Activated CD8-positive, alpha-beta memory T cell treated with anti-CD3 and anti-CD28 coated beads, Interleukin-2, amount 50 U/mL, for 24 hours (primary cell): ENCODE measurements around the gene SND1.

ENCODE experiments used
- DNase-seq: peaks from one replicate; pipeline ENCODE4 v3.0.0-alpha.2; 2020; ENCODE audit errors: extremely low read depth

SND1 gene

DNA sequence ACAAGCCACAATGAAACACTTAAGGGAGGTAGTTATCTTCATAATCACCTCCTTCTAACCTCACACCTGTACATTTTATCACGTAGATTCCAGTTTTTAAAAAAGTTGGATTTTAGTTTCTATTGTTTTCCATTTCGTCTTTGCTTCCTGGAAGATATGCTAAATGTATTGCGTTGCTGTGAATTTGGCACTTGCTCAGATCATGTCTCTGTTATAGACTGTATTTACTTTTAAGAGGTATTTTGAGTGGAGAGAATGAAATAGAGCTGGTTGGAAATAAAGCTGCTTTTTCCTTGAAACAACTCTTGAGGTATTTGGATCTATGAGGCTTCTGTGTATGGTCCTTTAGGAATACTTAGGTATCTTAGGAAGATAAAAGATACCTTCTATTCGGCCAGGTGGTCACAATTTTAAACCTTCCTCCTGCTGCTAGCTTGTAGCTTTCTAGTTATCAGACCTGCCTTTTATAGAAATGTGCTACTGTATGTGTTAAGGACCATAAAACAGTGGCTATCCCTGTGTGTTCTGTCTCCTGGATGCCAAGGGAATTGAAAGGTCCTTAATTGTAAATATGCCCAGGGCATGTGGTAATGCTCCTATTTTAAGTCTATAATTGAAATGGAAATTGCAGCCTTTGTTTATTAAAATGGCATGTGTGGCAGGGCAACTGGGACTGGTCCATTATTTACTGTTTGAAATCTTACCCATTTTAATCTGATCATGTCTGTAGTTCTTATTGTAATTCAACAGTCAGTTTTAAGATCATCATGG is 147.7 kb downstream of the SND1 start:
- no peak for DNase-seq

DNA sequence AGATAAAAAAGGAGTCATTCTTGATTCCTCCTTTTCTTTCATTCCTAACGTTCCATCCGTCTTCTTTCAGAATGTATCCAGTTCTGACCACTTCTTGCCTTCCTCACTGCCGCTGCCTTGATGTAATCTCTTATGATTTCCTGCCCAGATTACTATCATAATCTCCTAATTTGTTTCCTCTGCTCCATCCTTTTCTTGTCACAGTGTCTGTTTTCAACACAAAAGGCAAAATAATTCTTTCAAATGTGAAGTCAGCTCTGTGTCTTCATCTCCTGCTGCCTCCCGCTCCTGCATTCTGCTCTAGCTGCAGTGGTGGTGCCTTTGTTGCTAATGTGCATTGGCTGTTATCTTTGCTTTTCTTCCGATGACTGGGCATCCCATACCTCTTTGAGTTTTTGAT is 150.9 kb downstream of the SND1 start:
- no peak for DNase-seq

DNA sequence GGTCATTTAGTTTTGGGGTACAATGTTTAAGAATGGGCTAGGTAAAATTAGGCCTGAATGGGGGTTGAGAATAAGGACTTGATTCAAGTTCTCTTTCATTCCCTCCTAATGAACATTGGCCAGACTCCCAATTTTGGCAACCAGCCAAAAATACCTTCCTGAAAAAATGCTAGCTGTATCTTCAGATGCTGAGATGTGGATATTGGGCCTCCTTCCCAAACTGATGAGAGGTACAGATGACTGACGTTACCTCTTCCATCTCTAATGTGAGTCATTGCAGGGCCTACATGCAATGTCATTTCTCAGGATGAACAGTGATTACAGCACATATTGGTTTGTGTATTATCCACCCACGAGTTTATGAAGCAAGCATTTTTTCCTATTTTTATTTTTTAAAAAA is 151.6 kb downstream of the SND1 start:
- DNase-seq: no peak

DNA sequence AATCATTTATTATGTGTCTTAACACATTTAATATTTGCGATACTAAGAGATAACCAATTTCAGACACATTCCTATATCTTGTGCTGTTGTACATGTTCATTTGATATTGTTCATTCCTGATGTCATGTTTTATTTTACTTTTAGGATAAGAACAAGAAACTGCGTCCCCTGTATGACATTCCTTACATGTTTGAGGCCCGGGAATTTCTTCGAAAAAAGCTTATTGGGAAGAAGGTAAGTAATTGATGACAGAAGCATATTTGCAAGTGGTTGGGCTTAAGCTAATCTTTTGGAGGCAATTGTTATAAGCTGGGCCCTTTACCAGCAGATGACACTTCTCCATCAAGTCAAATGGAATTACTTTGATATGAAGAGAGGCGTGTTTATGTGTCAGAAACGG is 155.3 kb downstream of the SND1 start:
- DNase-seq: no peak

DNA sequence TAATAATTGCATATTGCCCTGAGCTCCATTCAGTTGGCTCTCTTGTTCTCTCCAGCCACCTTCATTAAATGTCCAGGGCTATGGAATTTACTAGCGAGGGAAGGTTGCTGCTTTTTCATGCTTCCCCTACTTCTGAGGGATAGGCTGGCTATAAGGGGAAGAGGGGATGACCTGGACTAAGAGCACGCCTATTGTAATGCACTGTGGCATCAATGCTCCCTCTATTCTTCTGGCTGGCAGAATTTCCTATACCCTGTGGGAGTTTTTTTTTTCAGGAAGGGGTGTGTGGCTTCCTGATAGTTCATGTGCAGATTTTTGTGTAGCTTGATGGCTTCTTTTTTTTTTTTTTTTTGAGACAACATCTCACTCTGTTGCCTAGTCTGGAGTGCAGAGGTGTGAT is 155.8 kb downstream of the SND1 start:
- no peak for DNase-seq

DNA sequence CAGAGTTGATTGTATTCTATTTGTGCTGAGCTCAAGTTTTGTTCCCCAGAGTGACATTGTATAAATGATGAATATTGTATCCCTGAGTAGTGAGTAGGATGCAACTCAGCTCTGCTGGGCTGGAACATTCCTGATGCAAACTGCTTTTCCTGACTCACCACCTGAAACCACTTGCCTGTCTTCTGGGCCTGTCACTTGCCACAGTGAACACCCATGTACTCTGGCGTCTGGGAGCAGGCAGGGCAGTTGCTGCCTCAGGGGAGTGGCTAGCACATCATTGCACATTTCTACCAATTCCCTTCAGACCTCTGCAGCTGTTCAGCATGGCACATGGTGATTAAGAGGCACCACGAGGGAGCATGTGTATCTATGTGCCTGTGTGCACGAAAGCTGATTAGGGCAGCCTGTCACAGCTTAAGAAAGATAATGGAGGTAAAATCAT is 157.3 kb downstream of the SND1 start:
- no peak for DNase-seq

DNA sequence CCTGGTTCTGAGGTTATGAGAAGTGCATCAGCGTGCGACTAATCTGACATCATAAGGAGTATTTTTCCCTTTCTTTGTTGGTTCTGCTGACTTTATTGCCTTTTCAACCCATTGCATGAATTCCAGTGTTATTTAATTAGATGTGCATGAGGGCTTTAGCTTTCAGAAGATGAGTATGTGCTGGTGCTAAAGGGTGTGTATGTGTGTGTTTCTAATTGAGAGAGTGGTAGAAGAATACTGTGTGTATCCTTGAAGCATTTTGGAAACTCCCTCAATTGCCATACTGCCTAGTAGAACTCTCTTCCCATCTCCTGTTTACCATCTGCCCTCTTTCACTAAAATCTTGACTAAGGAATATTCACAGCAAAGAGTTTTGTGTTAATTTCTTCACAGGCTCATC is 158.1 kb downstream of the SND1 start:
- DNase-seq: no peak

DNA sequence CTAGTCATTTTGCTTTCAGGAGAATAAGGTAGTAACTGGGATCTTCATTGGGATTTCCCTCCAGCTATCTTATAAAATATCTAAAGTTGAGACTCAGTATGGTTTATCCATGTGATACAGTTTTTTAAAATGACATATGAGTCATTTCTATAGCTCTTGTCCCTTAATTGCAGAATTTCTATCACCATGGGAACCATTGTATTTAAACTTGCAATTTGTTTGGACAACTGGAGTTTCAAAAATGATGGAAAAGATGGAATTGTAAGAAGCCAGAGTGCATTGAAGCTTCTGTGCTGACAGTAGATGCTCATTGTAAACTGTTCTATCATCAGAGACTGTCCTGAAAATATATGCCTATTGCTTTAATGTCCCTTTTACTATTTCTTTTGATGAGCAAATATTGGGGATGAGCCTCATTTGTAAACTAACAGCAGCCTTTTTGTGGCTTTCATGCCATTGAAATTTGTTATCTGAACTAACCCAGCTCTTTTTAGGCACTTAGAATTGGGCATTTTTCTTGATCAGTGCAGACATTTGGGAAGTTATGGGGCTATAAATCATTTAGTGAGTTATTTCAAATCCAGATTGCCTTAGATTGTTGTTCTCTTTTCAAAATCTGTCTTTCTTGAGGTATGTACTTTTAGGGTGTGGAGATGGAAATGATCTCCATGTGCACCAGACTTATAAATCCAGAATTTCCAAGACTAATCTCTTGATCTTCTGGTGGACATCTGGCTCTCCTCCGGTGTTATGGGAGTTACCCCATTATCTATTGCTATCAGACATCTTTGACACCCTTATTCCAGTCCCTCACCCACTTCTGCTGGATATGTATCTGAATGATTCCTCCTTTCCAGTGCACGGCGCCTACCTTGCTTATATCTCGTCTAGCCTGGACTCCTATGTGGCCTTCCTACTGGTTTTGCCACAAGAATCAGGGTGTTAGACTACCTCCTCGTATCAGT is 159.0 kb downstream of the SND1 start:
- no peak for DNase-seq

DNA sequence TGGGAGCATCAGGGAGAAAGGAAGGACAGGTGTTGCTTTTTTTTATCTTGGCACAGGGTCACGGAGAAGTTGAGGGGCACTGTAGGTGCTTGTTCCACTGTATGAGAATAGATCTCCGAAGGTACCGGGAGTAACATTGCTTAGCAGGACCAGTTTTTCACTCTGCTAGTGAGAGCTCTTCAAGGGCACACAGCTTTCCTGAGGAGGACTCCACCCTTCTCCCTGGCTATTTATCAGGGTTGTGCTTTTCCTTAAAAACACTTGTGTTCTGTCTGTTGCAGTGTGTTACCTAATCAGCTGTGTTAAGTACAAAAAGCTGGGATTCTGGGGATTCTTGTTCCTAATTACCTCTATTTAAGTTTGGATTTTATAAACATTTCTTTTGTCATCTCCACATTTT is 160.5 kb downstream of the SND1 start:
- no peak for DNase-seq

DNA sequence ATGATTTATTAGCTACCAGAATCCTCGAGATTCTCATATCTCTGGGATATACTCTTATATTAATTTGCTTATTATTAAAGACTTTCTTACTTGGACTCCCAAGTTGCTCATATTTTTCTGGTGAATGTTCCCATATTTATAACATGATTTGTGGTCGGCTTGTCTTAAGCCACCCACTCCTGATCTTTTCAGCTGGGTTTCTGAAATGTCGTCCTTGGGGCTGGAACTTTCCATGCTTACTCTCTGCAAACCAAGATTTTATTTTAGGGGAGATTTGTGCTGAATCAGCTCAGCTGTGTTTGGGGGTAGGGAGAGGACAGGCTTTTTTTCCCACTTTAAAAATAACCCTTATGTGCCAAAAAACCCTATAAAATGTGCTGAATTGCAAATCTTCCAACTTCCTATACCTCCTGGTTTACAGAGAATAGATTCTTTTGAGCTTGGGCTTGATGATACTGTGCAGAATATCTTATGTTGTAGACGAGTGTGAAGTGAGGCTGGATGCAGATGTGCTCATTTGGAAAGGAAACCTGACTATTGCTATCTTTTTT is 162.1 kb downstream of the SND1 start:
- DNase-seq: no peak

DNA sequence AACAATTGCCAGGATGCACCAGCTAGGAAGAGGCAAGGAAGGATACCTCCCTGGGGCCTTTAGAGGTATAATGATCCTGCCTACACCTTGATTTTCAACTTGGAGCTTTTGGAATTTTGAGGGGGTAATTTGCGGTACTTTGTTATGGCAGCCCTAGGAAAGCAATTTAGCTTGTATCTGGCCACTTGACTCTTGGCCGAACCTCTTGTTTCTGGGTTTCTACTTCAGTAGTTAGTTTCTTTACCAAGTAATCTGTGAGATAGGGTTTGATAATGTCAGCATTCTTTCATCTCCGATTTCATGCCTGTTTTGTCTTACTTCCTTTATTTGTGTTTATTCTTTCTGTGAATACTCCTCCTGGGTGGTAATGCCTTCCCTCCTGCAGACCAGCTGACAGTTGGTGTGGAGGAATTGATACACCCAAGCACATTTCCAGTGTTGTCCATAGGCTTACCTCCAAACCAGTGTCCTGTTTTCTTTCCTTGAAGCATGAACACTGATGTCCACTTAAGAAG is 163.7 kb downstream of the SND1 start:
- no peak for DNase-seq

DNA sequence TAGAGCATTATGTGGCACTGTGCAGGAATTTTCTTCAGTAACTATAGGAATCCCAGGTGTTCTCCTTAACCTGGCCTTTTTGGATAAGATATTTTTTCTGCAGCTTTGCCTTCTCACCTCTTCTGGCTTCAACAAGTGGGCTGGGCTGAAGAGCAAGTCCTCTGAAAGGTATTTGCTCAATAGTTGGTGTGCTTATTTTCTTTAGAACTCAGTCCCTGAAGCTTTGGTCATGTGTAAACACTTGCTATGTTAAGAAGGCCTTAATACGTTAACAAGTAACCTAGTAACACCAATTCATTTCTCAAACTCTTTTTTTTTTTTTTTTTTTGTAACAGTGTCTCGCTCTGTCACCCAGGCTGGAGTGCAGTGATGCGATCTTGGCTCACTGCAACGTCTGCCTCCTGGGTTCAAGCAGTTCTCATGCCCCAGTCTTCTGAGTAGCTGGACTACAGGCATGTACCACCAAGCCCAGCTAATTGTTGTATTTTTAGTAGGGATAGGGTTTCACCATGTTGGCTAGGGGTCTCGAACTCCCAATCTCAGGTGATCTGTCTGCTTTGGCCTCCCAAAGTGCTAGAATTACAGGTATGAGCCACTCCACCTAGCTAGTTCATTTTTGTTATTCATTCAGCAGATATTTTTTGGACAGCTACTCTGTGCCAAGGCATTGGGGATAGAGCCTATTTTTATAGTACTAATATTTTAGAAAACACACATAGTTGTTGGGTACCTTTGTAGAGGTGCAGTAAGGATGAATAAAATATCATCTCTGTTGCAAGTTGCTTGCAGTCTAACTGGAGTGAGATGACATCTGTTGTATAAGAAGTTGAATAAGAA is 164.6 kb downstream of the SND1 start:
- DNase-seq: no peak

DNA sequence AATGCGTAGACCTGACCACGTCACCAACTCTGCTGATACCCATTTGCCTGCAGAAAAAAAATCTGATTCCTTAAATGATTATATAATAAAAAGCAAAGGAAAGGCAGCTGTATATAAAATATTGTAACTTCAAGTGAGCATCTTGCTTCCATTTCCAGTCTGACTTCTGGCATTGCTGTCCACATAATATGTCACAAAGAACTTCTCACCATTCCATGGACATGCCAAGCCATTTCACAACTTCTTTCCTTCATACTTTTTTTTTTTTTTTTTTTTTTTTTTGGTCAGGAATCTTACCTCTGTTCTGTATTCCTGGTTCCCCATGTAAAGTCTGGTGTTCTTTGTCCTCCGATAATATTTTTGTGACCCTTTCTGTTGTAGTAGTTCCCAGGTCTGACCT is 165.5 kb downstream of the SND1 start:
- no peak for DNase-seq

DNA sequence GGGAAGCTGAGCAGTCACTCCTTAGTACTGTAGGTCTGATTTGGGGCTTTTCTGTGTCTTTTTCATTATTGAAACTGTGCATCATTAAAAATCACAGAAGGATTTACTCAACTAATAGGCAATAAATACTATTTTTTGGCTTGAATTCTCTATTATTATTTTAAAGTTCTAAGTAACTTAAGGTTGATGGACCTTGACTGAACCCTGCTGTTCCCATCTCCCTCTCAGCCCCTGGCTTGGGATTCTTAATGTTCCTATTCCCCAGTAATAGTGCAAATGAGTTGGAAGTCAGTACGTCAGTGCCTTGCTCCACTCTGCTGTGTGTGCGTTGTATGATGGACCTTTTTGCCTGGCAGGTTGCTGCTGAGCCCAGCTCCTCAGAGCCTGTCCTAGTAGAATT is 166.3 kb downstream of the SND1 start:
- DNase-seq: no peak

DNA sequence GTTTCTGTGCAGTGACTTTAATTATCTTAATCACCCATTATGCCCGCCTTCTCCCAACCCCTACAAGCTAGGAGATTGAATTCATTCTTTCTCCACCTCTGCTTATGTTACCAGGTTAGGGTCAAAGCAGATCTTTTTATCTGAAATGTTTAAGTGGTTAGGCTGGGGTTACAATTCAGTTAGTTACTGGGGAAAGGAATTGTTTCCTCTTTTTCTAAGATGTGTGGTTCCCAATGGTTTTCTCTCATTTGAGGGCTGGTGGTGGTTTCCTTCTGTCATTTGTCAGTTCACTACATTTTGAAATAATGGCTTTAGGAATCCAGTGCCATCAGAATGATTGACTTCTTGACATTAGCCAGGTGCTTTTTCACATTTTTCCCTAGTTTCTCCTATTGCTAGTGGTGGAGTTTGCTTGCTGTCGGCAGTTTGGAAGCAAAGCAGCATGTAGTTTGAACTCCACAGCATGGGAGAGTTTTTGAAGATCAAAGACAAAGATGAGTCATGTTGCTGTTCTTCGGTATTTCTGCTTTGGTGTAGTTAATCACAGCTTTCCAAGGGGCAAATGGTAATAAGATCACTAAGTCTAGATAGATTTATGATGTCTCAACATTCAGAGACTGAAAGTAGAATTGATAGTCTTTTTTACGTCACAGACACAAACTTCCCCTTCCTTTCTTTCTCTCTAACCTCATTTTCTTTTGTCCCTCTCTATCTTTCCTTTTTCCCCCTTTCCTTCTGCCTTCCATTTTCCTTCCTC is 168.2 kb downstream of the SND1 start:
- no peak for DNase-seq

DNA sequence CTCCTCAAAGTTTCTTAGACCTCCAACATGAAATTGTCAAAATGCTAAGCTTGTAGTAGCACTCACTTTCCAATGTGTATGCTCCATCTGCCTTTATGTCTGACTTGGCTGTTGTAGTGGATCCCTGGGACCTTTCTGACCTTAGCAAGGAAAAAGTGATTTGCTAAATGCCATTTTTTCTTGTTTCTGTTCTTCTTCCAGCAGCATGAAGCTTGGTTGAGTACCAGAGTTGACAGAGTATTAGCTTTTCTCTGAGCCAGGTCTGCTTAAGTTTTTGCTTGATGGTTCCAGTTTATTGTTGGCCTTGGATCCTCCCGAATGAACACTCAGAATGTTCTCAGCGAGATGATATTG is 168.7 kb downstream of the SND1 start:
- DNase-seq: no peak

DNA sequence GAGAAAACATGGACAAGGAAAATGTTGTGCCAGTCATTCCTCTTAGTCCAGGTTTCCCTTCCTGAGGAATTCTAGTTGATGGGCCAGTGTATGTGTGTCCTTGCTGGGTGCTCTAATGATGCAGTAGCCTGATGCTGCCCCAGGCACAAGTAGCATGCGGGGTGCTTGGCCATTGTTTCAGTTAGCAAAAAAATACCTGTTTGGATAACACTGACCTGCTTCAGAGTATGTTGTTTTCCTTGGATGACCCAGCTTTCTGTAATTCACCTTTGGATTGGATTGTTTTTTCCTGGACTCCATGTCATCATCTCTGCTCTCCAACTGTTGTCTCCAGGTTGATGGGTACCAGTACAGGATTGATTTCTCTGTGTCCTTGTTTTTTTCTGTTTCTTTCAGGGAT is 169.2 kb downstream of the SND1 start:
- no peak for DNase-seq

DNA sequence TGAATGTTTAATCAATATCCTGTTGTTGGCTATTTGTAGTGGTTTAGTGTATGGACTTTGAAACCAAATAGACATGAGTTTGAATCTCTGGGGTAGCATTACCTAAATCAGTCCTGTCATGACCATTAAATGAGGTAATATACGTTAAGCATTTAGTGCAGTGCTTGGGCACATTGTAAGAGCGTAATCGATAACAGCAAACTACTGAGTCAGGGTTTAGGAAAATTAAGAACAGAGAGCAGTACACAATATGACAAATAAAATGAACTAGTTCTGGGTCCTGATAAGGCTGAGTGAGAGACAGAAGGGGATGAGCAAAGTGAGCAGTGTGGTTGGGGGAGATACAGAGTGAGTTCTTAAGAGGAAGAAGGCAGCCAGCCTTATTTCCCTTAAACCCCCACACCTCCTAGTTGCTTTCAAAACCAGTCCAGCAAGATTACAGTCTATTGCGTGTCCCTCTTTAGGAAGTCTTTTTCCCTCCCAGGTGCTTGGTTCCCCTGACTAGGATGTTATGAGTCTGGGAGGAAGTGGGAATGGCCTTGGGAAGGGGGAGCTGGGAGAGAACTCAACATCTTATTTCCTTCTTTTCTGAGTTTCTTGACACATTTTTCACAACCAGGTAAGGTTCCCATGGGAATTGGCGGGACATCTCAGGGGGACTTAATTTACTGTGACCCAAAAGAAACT is 171.0 kb downstream of the SND1 start:
- no peak for DNase-seq

DNA sequence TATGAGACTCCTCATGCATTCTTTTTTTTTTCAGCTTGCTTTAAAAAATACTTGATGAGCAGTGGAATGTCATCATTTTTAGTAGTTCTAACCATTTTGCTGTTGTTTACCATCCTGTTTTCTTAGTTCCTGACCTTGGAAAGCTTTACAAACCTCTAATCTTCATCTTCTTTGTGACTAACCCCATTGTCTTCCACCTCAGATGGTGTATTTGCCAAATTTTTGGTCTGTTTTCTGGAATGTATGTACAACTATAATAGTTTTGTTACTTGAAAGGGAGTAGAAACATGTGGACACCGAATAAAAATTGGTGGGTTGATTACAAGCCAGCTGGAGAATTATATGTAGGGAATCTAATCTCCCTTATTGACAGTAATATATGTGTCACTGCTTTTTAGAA is 172.7 kb downstream of the SND1 start:
- no peak for DNase-seq

DNA sequence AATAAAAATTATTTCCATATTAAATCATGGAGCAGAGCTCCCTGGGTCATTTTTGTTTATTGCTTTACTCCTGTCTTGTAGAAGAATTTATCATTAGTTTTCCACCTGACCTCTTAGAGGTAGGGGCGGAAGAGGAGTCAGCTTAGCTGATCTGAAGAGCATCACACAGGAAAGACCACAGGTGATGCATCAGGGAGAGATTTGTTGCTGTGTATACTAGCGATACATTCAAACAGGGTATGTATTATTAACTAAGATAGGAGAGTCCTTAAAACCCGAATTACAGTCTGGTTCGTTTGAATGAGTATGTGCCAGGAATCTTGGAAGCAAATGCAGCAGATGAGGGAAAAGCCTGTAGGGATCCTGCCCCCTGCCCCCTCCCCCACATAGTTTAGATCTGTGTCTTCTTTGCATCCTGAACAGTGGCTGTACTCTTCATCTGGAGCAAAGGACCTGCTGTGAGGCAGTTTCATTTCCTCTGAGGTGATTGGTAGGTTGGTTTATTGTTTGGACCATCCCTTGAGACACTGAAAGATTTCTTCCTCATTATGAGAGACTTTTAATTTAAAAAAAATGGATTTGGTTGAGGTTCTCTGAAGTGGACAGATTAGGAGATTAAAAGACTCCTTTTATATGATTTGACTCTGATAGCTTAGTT is 177.0 kb downstream of the SND1 start:
- no peak for DNase-seq
